Activated CD4-positive, alpha-beta memory T cell treated with anti-CD3 and anti-CD28 coated beads for 36 hours (primary cell): ENCODE results near the gene PRSS3. TPM values are rescaled to one million over a fixed set of nuclear protein-coding genes. Genes with fewer than 3 reads are reported as not detected.
A peak's percentile ranks its signal among the peaks of the same experiment; 100 is the strongest.
"Not testable (repeated sequence)": the region's sequence is repeated elsewhere in the genome, so short reads cannot be mapped to it uniquely, and the experiment has no call there.

Experiments used
- CTCF ChIA-PET: fragments of 350-600 bp; sonication (Branson Sonifier 250); formaldehyde crosslinking; loops from one replicate; lab custom pipeline; 2021; ENCODE audit warnings: antibody characterized with exemption, inconsistent platforms; lab: Charles Lee
- POLR2A ChIA-PET: fragments of 350-600 bp; sonication (Branson Sonifier 250); formaldehyde crosslinking; loops from one replicate; lab custom pipeline; 2021; ENCODE audit warnings: antibody characterized with exemption; lab: Charles Lee
- DNase-seq: peaks from one replicate; pipeline ENCODE4 v3.0.0-alpha.2; 2020
- H3K27ac Mint-ChIP-seq: one replicate; pipeline ENCODE4 v1.8.0; 2021; ENCODE audit warnings: mixed read lengths
- H3K27me3 Mint-ChIP-seq: one replicate; pipeline ENCODE4 v1.8.0; 2021; ENCODE audit warnings: mixed read lengths
- H3K36me3 Mint-ChIP-seq: one replicate; pipeline ENCODE4 v1.8.0; 2021; ENCODE audit warnings: mixed read lengths
- H3K4me1 Mint-ChIP-seq: one replicate; pipeline ENCODE4 v1.8.0; 2021; ENCODE audit warnings: low read depth, mixed read lengths
- H3K4me3 Mint-ChIP-seq: one replicate; pipeline ENCODE4 v1.8.0; 2021; ENCODE audit warnings: mild to moderate bottlenecking, mixed read lengths
- H3K9me3 Mint-ChIP-seq: one replicate; pipeline ENCODE4 v1.8.0; 2021; ENCODE audit warnings: mixed read lengths
- intact Hi-C: fragments of 100-400 bp; cut with micrococcal nuclease; formaldehyde crosslinking; loops from one replicate; pipeline ENCODE4 v1.15.1; 2023
- total RNA-seq, 2 experiments: library from RNA; stranded (reverse); gene quantifications; one replicate each; pipeline ENCODE4 v1.2.3, GENCODE V29; 2021

PRSS3 gene
- total RNA-seq, 2 experiments from 2014 or later: not detected

- H3K4me1 Mint-ChIP-seq, H3K9me3 Mint-ChIP-seq, POLR2A ChIA-PET, H3K4me3 Mint-ChIP-seq, H3K27me3 Mint-ChIP-seq, H3K27ac Mint-ChIP-seq, CTCF ChIA-PET, intact Hi-C loops, DNase-seq, H3K36me3 Mint-ChIP-seq: not testable (repeated sequence)
These were observed 25.0 kb upstream of the PRSS3 start for GRCh38 chr9:33770156-33770880.

GRCh38 chr9:33773135-33773534 is 22.2 kb upstream of the PRSS3 start:
- H3K27ac Mint-ChIP-seq, intact Hi-C loops, DNase-seq, POLR2A ChIA-PET, H3K36me3 Mint-ChIP-seq, H3K9me3 Mint-ChIP-seq, H3K4me3 Mint-ChIP-seq, H3K4me1 Mint-ChIP-seq, H3K27me3 Mint-ChIP-seq: not testable (repeated sequence)
- CTCF ChIA-PET: interaction anchor here (0.6 kb wide), 1 partner anchor 244 kb away, joined by 3 read pairs; no protein-coding TSS in a partner anchor

GRCh38 chr9:33774074-33774659 is 21.2 kb upstream of the PRSS3 start:
- H3K36me3 Mint-ChIP-seq, H3K27me3 Mint-ChIP-seq, H3K9me3 Mint-ChIP-seq, DNase-seq, CTCF ChIA-PET, H3K4me3 Mint-ChIP-seq, intact Hi-C loops, POLR2A ChIA-PET, H3K27ac Mint-ChIP-seq, H3K4me1 Mint-ChIP-seq: not testable (repeated sequence)

- Mint-ChIP-seq H3K27me3 (peaks cover 5% of the 10 kb centered on the region), H3K4me1 (peaks cover 3% of the 10 kb centered on the region), H3K27ac (no peak overlapping the region), H3K36me3 (no peaks in the 10 kb centered on the region), H3K4me3 (no peak overlapping the region), H3K9me3 (no peaks in the 10 kb centered on the region)
- intact Hi-C loops: no loop called here
- no peak for DNase-seq
- ChIA-PET POLR2A (no interaction called here), CTCF (interaction anchor here (0.8 to 1.7 kb wide), 4 partner anchors 11 to 153 kb away, joined by 3 to 6 read pairs (median 5); partner anchors contain the start of gene PRSS3)
These were observed 18.8 kb upstream of the PRSS3 start for GRCh38 chr9:33776578-33776977.

GRCh38 chr9:33778700-33779351 is 16.5 kb upstream of the PRSS3 start:
- ChIA-PET CTCF (interaction anchor here (0.6 to 2.2 kb wide), 25 partner anchors 9 to 404 kb away, joined by 3 to 30 read pairs (median 3); partner anchors contain the start of gene DCAF12), POLR2A (no interaction called here)
- DNase-seq: peak; percentile 50
- H3K9me3 Mint-ChIP-seq: no peaks in the 10 kb centered on the region
- H3K4me3 Mint-ChIP-seq: no peak overlapping the region
- intact Hi-C loops: loop anchor here (1.0 kb wide), 1 partner anchor 41 kb away; no protein-coding TSS in a partner anchor
- H3K27me3 Mint-ChIP-seq: peaks cover 8% of the 10 kb centered on the region
- H3K27ac Mint-ChIP-seq: no peak overlapping the region
- peaks cover 3% of the 10 kb centered on the region for H3K4me1 Mint-ChIP-seq
- H3K36me3 Mint-ChIP-seq: no peaks in the 10 kb centered on the region

- intact Hi-C loops: no loop called here
- Mint-ChIP-seq H3K27me3 (peaks cover 8% of the 10 kb centered on the region), H3K4me3 (no peak overlapping the region), H3K36me3 (no peaks in the 10 kb centered on the region), H3K9me3 (no peaks in the 10 kb centered on the region), H3K4me1 (peaks cover 3% of the 10 kb centered on the region), H3K27ac (no peak overlapping the region)
- no peak for DNase-seq
- CTCF ChIA-PET: no interaction called here
- POLR2A ChIA-PET: no interaction called here
These were observed 15.1 kb upstream of the PRSS3 start for GRCh38 chr9:33780276-33780675.

- intact Hi-C loops: no loop called here
- Mint-ChIP-seq H3K27ac (no peak overlapping the region), H3K27me3 (peaks cover 10% of the 10 kb centered on the region), H3K9me3 (no peaks in the 10 kb centered on the region), H3K4me3 (no peak overlapping the region), H3K4me1 (peaks cover 3% of the 10 kb centered on the region), H3K36me3 (no peaks in the 10 kb centered on the region)
- no peak for DNase-seq
- CTCF ChIA-PET: interaction anchor here (1.1 to 1.3 kb wide), 2 partner anchors 61 to 292 kb away, joined by 3 read pairs; no protein-coding TSS in a partner anchor
- POLR2A ChIA-PET: no interaction called here
These were observed 13.6 kb upstream of the PRSS3 start for GRCh38 chr9:33781736-33782135.

GRCh38 chr9:33782395-33783152 is 12.8 kb upstream of the PRSS3 start:
- no peak overlapping the region for H3K27ac Mint-ChIP-seq
- CTCF ChIA-PET: interaction anchor here (1.1 kb wide), 1 partner anchor 61 kb away, joined by 3 read pairs; no protein-coding TSS in a partner anchor
- no peaks in the 10 kb centered on the region for H3K36me3 Mint-ChIP-seq
- H3K4me3 Mint-ChIP-seq: no peak overlapping the region
- H3K9me3 Mint-ChIP-seq: no peaks in the 10 kb centered on the region
- intact Hi-C loops: no loop called here
- POLR2A ChIA-PET: no interaction called here
- no peak for DNase-seq
- peaks cover 10% of the 10 kb centered on the region for H3K27me3 Mint-ChIP-seq
- H3K4me1 Mint-ChIP-seq: peaks cover 3% of the 10 kb centered on the region

GRCh38 chr9:33785914-33786313 is 9.4 kb upstream of the PRSS3 start:
- peaks cover 10% of the 10 kb centered on the region for H3K27me3 Mint-ChIP-seq
- DNase-seq: no peak
- intact Hi-C loops: no loop called here
- no peaks in the 10 kb centered on the region for H3K4me1 Mint-ChIP-seq
- ChIA-PET POLR2A (no interaction called here), CTCF (no interaction called here)
- H3K9me3 Mint-ChIP-seq: no peaks in the 10 kb centered on the region
- no peak overlapping the region for H3K27ac Mint-ChIP-seq
- no peaks in the 10 kb centered on the region for H3K36me3 Mint-ChIP-seq
- H3K4me3 Mint-ChIP-seq: no peak overlapping the region

GRCh38 chr9:33786681-33787080 is 8.7 kb upstream of the PRSS3 start:
- POLR2A ChIA-PET: no interaction called here
- no peaks in the 10 kb centered on the region for H3K9me3 Mint-ChIP-seq
- CTCF ChIA-PET: interaction anchor here (1.7 kb wide), 1 partner anchor 8 kb away, joined by 5 read pairs; no protein-coding TSS in a partner anchor
- intact Hi-C loops: no loop called here
- peaks cover 13% of the 10 kb centered on the region for H3K27me3 Mint-ChIP-seq
- no peak for DNase-seq
- H3K36me3 Mint-ChIP-seq: no peaks in the 10 kb centered on the region
- no peaks in the 10 kb centered on the region for H3K4me1 Mint-ChIP-seq
- no peak overlapping the region for H3K27ac Mint-ChIP-seq
- no peak overlapping the region for H3K4me3 Mint-ChIP-seq

GRCh38 chr9:33787839-33788238 is 7.5 kb upstream of the PRSS3 start:
- no peak overlapping the region for H3K27ac Mint-ChIP-seq
- H3K36me3 Mint-ChIP-seq: no peaks in the 10 kb centered on the region
- no peaks in the 10 kb centered on the region for H3K9me3 Mint-ChIP-seq
- DNase-seq: no peak
- H3K4me3 Mint-ChIP-seq: no peak overlapping the region
- intact Hi-C loops: no loop called here
- ChIA-PET POLR2A (no interaction called here), CTCF (interaction anchor here (1.4 to 1.7 kb wide), 2 partner anchors 9 to 11 kb away, joined by 4 to 5 read pairs; no protein-coding TSS in a partner anchor)
- no peaks in the 10 kb centered on the region for H3K4me1 Mint-ChIP-seq
- peaks cover 13% of the 10 kb centered on the region for H3K27me3 Mint-ChIP-seq
